K562 (cell line): ENCODE results near the gene ACTR3. TPM values are rescaled to one million over a fixed set of nuclear protein-coding genes. Genes with fewer than 3 reads are reported as not detected.

ENCODE experiments used
- ATAC-seq: fragments of 200-7000 bp; cut with Tn5 transposase; 3 replicates; pipeline ENCODE4 v1.9.1; 2020; ENCODE audit warnings: moderate library complexity
- BruUV-seq: library from RNA; stranded (reverse); fragments of 400-500 nt; replicated peaks from 2 replicates; lab custom pipeline; 2021; lab: Mats Ljungman, UMichigan
- CTCF ChIA-PET: fragments of 300-600 bp; formaldehyde crosslinking; extraction: SDS; loops from one replicate; lab custom pipeline; 2021; ENCODE audit warnings: low intra/inter-chr PET ratio; lab: Yijun Ruan, JAX
- POLR2A ChIA-PET: fragments of 300-600, 350-650 bp; sonication (Branson Sonifier 250); formaldehyde crosslinking; extraction: SDS; loops from one replicate; lab custom pipeline; 2021; ENCODE audit warnings: antibody characterized with exemption, inconsistent platforms; lab: Yijun Ruan, JAX
- DNase-seq, 4 experiments: peaks; one replicate each; pipeline versions ENCODE4 v3.0.0 to v3.0.0-alpha.2; 2011 to 2018; ENCODE audit warnings: low spot score in 3 of 4, mixed read lengths in 3 of 4; ENCODE audit errors: extremely low read depth in 1 of 4
- FAIRE-seq: peaks from 2 replicates; lab custom pipeline; 2011; peaks lifted over from hg19 to GRCh38; lab: Jason Lieb, UNC
- H2AFZ ChIP-seq: 2 replicates; pipeline ENCODE4 v1.6.0; 2011; ENCODE audit warnings: low read depth, low read length, control low read depth, inconsistent platforms
- H3K27ac ChIP-seq: fragments of 200-600 bp; 3 replicates; pipeline ENCODE4 v1.8.0; 2011; ENCODE audit warnings: low read depth, mild to moderate bottlenecking, control low read depth, inconsistent platforms, low read length, moderate library complexity, mixed read lengths; ENCODE audit errors: extremely low read depth
- H3K27me3 ChIP-seq, 2 experiments: fragments of 300-600 bp in 1 of 2; 2 replicates in 1 of 2; 3 replicates in 1 of 2; pipeline versions ENCODE4 v1.6.0 to v1.8.0; 2011; ENCODE audit warnings: inconsistent platforms in 2 of 2, low read length in 2 of 2, mild to moderate bottlenecking in 1 of 2, mixed read lengths in 1 of 2, moderate library complexity in 1 of 2; ENCODE audit not compliant: control insufficient read depth in 2 of 2, insufficient read depth in 2 of 2
- H3K36me3 ChIP-seq: fragments of 300-600 bp; 3 replicates; pipeline ENCODE4 v1.8.0; 2011; ENCODE audit warnings: mild to moderate bottlenecking, low read length, inconsistent platforms; ENCODE audit not compliant: control insufficient read depth, insufficient read depth
- H3K4me1 ChIP-seq, 2 experiments: fragments of 200-600 bp in 1 of 2; replicated peaks in 1 of 2; 2 replicates in 1 of 2; 3 replicates in 1 of 2; pipeline versions ENCODE4 v1.5.1 to v1.8.0; 2011; ENCODE audit warnings: inconsistent platforms in 2 of 2, low read length in 2 of 2, mild to moderate bottlenecking in 1 of 2, mixed read lengths in 1 of 2, moderate library complexity in 1 of 2; ENCODE audit not compliant: control insufficient read depth in 2 of 2, insufficient read depth in 2 of 2
- H3K4me2 ChIP-seq: 2 replicates; pipeline ENCODE4 v1.6.1; 2011; ENCODE audit warnings: low read length, control low read depth, inconsistent platforms, mixed read lengths; ENCODE audit not compliant: insufficient read depth
- H3K4me3 ChIP-seq: fragments of 200-600 bp; sonication (generic), shearing (Covaris generic); 2 replicates; pipeline ENCODE4 v1.5.1; 2016; ENCODE audit warnings: control low read depth, inconsistent platforms
- H3K79me2 ChIP-seq: fragments of 200-600 bp; 3 replicates; pipeline ENCODE4 v1.8.0; 2011; ENCODE audit warnings: low read length, inconsistent platforms; ENCODE audit not compliant: control insufficient read depth, insufficient read depth
- H3K9ac ChIP-seq, 2 experiments: 2 replicates each; pipeline versions ENCODE4 v1.6.0 to v1.6.1; 2011; ENCODE audit warnings: low read depth in 2 of 2, low read length in 2 of 2, control low read depth in 1 of 2, inconsistent platforms in 1 of 2, mild to moderate bottlenecking in 1 of 2, mixed read lengths in 1 of 2; ENCODE audit not compliant: insufficient read depth in 1 of 2
- H3K9me1 ChIP-seq: one replicate; pipeline ENCODE4 v1.6.0; 2011; ENCODE audit warnings: inconsistent platforms, mild to moderate bottlenecking, low read length, moderate library complexity; ENCODE audit not compliant: control insufficient read depth, insufficient read depth
- H3K9me3 ChIP-seq: replicated peaks from 2 replicates; pipeline ENCODE4 v1.5.1; 2011; ENCODE audit warnings: low read depth, low read length, inconsistent platforms; ENCODE audit not compliant: control insufficient read depth, insufficient read depth
- H4K20me1 ChIP-seq: replicated peaks from 2 replicates; pipeline ENCODE4 v1.6.1; 2011; ENCODE audit warnings: low read length, inconsistent platforms, mixed read lengths; ENCODE audit not compliant: control insufficient read depth, insufficient read depth
- ARID1B ChIP-seq: fragments of 450-650 bp; IDR thresholded peaks from 2 replicates; pipeline ENCODE4 v1.6.1; 2016; ENCODE audit warnings: antibody characterized with exemption, mild to moderate bottlenecking, inconsistent platforms
- GATAD2A ChIP-seq: fragments of 450-650 bp; IDR thresholded peaks from 2 replicates; pipeline ENCODE4 v1.6.1; 2017
- HCFC1 ChIP-seq: IDR thresholded peaks from 2 replicates; pipeline ENCODE4 v1.6.1; 2012; ENCODE audit warnings: low read depth, low read length, improper control_type of control experiment
- HNRNPLL ChIP-seq: fragments of 200-400 bp; formaldehyde crosslinking; IDR thresholded peaks from 2 replicates; pipeline ENCODE4 v1.6.1; 2017; ENCODE audit warnings: low read length, low read depth, mild to moderate bottlenecking; ENCODE audit not compliant: poor library complexity, severe bottlenecking
- JUND ChIP-seq, 2 experiments: IDR thresholded peaks; 2 replicates in 1 of 2; 3 replicates in 1 of 2; pipeline ENCODE4 v1.6.1; 2011; ENCODE audit warnings: borderline replicate concordance in 2 of 2, low read depth in 2 of 2, low read length in 2 of 2, improper control_type of control experiment in 1 of 2, missing biosample characterization in 1 of 2, missing genetic modification characterization in 1 of 2, missing genetic modification reagents in 1 of 2
- KLF16 ChIP-seq: IDR thresholded peaks from 2 replicates; pipeline ENCODE4 v1.6.1; 2016; ENCODE audit warnings: antibody characterized with exemption
- MEF2D ChIP-seq: conservative IDR thresholded peaks from 2 replicates; pipeline ENCODE4 v1.6.1; 2016; ENCODE audit warnings: low read depth, missing genetic modification characterization, missing compliant biosample characterization
- NR2C1 ChIP-seq, 2 experiments: fragments of 450-650 bp; IDR thresholded peaks; 2 replicates each; pipeline ENCODE4 v1.6.1; 2017; ENCODE audit warnings: mild to moderate bottlenecking in 2 of 2, antibody characterized with exemption in 1 of 2, inconsistent platforms in 1 of 2, missing compliant biosample characterization in 1 of 2, missing genetic modification characterization in 1 of 2
- POLR2A ChIP-seq: fragments of 450-650 bp; conservative IDR thresholded peaks from 2 replicates; pipeline ENCODE4 v1.6.1; 2016
- SMARCE1 ChIP-seq: fragments of 450-650 bp; IDR thresholded peaks from 2 replicates; pipeline ENCODE4 v1.7.1; 2016; ENCODE audit warnings: mild to moderate bottlenecking
- ZNF224 ChIP-seq: sonication (generic); formaldehyde crosslinking; IDR thresholded peaks from 2 replicates; pipeline ENCODE4 v1.8.0; 2022; ENCODE audit warnings: mild to moderate bottlenecking, missing genetic modification reagents
- ZNF41 ChIP-seq: fragments of 250-450 bp; sonication (Bioruptor Pico); conservative IDR thresholded peaks from 2 replicates; pipeline ENCODE4 v1.4.0; 2020; ENCODE audit warnings: mild to moderate bottlenecking
- WGBS: fragments of 100-300 bp; shearing (Covaris generic); methylation state at CpG from one replicate; pipeline ENCODE4 v1.1.6; 2016; ENCODE audit warnings: low coverage, mixed read lengths; ENCODE audit not compliant: insufficient coverage; ENCODE audit errors: missing lambda C conversion rate; 5-methylcytosine and 5-hydroxymethylcytosine counted together
- in situ Hi-C: fragments of 300-500 bp; cut with MboI; formaldehyde crosslinking; loops from 4 replicates; pipeline ENCODE4 v1.15.0; 2018; ENCODE audit warnings: inconsistent platforms, mixed read lengths
- intact Hi-C: fragments of 100-400 bp; cut with micrococcal nuclease; formaldehyde crosslinking; loops from 2 replicates; pipeline ENCODE4 v1.14.2; 2022
- polyA plus RNA-seq, 8 experiments: library from polyadenylated mRNA; depleted of rRNA in 4 of 8; stranded (reverse) in 5 of 8; unstranded in 3 of 8; fragments of >200 nt; fragmentation: Nextera tagmentation in 2 of 8; fragmentation: Illumina TruSeq in 1 of 8; extraction: Ambion mirVana in 2 of 8; extraction: Trizol in 1 of 8; gene quantifications; 2 replicates each; pipeline versions ENCODE4 v1.2.1 to v1.2.3, GENCODE V29; 2011 to 2014; ENCODE audit warnings: inconsistent platforms in 1 of 8, missing spikeins in 1 of 8
- total RNA-seq, 7 experiments: library from RNA; depleted of rRNA in 6 of 7; stranded (reverse); fragments of >200 nt in 6 of 7; fragmentation: Illumina TruSeq in 2 of 7; extraction: Trizol in 2 of 7; gene quantifications; 2 replicates each; pipeline versions ENCODE4 v1.2.1 to v1.2.3, GENCODE V29; 2011 to 2021; ENCODE audit warnings: low replicate concordance in 1 of 7
- TF ChIP-seq, protein P1 (sequence below): fragments of 450-650 bp; IDR thresholded peaks from 2 replicates; pipeline ENCODE4 v1.6.1; 2018; ENCODE audit not compliant: partially characterized antibody

The ACTR3 gene
- total and polyA plus RNA-seq, 9 of the 15 experiments (the other 6 are each of a cell fraction or from before 2014, with no cell fraction given) = 49.0 to 354 (median 249) TPM

DNA sequence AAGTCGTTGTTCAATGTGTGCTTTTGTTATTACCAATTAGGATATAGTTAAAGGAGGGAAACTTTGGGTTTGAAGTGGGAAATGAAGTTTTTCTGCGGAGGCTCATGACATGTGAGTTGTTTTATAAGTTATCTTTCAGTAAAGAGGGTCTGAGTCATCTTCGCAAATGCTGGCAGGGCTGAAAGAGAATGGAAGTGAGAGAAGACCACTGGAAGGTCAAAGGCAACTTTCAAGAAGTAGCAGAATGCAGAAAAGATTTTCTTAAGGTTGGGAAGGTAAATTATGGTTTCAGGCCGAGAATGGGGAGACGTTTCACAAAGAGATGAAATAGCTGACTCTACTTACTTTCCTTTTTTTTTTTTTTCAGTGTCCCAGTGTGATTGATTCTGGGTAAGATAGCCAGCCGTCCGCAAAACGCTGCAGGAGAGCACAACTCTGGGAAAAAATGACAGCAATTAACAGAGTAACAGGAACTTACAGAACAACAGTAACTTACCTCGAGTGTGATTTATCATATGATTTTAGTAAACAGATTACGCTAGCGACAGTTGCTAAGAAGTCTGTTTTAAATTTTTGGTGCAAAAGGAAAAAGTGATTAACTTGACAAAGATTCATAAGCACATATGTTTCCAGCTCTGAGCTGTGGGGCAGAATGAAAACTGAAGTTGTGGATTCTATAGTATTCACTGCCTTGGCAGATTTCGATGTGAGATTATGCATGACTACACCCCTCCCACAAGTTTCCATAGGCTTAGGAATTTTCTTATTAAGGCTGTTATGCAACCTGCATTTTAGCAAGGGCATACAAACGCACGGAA, 46.8 kb upstream of the ACTR3 start:
- DNase-seq = peak in 2 of 4 experiments; percentile 21 to 50
- no peak for ATAC-seq
- H4K20me1 ChIP-seq = no peaks in the 10 kb centered on the region
- peak overlapping the region; percentile 23; the same call in 1 of the 3 replicates for H3K27ac ChIP-seq
- H2AFZ ChIP-seq = peak overlapping the region; percentile 64
- no TSS peak for BruUV-seq
- H3K4me3 ChIP-seq = no peak overlapping the region
- peak overlapping the region; percentile 28; the same call in 1 of the 2 replicates for H3K4me2 ChIP-seq
- intact Hi-C loops = no loop called here
- no peaks in the 10 kb centered on the region for H3K27me3 ChIP-seq
- in situ Hi-C loops = no loop called here
- peaks cover 0 to 13% of the 10 kb centered on the region in 2 experiments; a peak in 2 of 5 replicates for H3K4me1 ChIP-seq
- H3K9ac ChIP-seq = no peak overlapping the region
- peaks cover 2% of the 10 kb centered on the region; the same call in 1 of the 2 replicates for H3K9me3 ChIP-seq
- H3K9me1 ChIP-seq = no peaks in the 10 kb centered on the region
- FAIRE-seq = peak; percentile 79
- no peaks in the 10 kb centered on the region for H3K36me3 ChIP-seq
- H3K79me2 ChIP-seq = no peaks in the 10 kb centered on the region
- CTCF ChIA-PET = no interaction called here
- POLR2A ChIA-PET = interaction anchor here (0.7 kb wide), 1 partner anchor 1163 kb away, joined by 3 read pairs; no protein-coding TSS in a partner anchor
- WGBS = 14% methylated on average over 14 of the region's 14 CpGs
- TF ChIP-seq HCFC1 = no peak
- peak; percentile 58; the same call in 1 of the 2 replicates for TF ChIP-seq GATAD2A
- TF ChIP-seq SMARCE1 = peak; percentile 74
- no peak for TF ChIP-seq KLF16
- peak; percentile 15; the same call in 1 of the 2 replicates for TF ChIP-seq NR2C1 (IDR thresholded peaks at IDR 0.05)
- no peak; the same call in 1 of the 2 replicates for TF ChIP-seq NR2C1 (tag; IDR thresholded peaks at IDR 0.05)
- no peak for TF ChIP-seq ZNF224 (CRISPR knock-in tag)
- no peak for TF ChIP-seq ZNF41 (CRISPR knock-in tag)
- TF ChIP-seq ARID1B = peak; percentile 65
- TF ChIP-seq POLR2A = no peak
- TF ChIP-seq, protein P1, sequence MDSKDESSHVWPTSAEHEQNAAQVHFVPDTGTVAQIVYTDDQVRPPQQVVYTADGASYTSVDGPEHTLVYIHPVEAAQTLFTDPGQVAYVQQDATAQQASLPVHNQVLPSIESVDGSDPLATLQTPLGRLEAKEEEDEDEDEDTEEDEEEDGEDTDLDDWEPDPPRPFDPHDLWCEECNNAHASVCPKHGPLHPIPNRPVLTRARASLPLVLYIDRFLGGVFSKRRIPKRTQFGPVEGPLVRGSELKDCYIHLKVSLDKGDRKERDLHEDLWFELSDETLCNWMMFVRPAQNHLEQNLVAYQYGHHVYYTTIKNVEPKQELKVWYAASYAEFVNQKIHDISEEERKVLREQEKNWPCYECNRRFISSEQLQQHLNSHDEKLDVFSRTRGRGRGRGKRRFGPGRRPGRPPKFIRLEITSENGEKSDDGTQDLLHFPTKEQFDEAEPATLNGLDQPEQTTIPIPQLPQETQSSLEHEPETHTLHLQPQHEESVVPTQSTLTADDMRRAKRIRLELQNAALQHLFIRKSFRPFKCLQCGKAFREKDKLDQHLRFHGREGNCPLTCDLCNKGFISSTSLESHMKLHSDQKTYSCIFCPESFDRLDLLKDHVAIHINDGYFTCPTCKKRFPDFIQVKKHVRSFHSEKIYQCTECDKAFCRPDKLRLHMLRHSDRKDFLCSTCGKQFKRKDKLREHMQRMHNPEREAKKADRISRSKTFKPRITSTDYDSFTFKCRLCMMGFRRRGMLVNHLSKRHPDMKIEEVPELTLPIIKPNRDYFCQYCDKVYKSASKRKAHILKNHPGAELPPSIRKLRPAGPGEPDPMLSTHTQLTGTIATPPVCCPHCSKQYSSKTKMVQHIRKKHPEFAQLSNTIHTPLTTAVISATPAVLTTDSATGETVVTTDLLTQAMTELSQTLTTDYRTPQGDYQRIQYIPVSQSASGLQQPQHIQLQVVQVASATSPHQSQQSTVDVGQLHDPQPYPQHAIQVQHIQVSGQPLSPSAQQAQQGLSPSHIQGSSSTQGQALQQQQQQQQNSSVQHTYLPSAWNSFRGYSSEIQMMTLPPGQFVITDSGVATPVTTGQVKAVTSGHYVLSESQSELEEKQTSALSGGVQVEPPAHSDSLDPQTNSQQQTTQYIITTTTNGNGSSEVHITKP = no peak
- TF ChIP-seq HNRNPLL = no peak
- peak; percentile 83; the same call in 1 of the 2 replicates for TF ChIP-seq JUND (IDR thresholded peaks at IDR 0.05; ENCODE audit: borderline replicate concordance, low read depth, low read length)
- peak; percentile 76; the same call in 2 of the 3 replicates for TF ChIP-seq JUND (tag; IDR thresholded peaks at IDR 0.05; ENCODE audit: borderline replicate concordance, low read depth, low read length)
- no peak for TF ChIP-seq MEF2D (tag)
